A549 (cell line): ENCODE data around the gene RHBDD3.

ENCODE experiments used
- BHLHE40 ChIP-seq: IDR thresholded peaks from 2 replicates; pipeline ENCODE4 v1.6.1; 2012; ENCODE audit warnings: low read depth, low read length, inconsistent platforms
- EHF ChIP-seq: fragments of 250-450 bp; sonication (Bioruptor Pico); IDR thresholded peaks from 2 replicates; pipeline ENCODE4 v1.5.0; 2020; ENCODE audit warnings: mild to moderate bottlenecking
- EP300 ChIP-seq, 2 experiments: fragments of >200 bp; sonication (Bioruptor Twin); formaldehyde crosslinking; IDR thresholded peaks; 2 replicates in 1 of 2; 3 replicates in 1 of 2; pipeline ENCODE4 v1.6.1; 2016 to 2017
- GATA3 ChIP-seq: IDR thresholded peaks from 2 replicates; pipeline ENCODE4 v1.6.1; 2012; ENCODE audit warnings: borderline replicate concordance
- HOXB13 ChIP-seq: fragments of 250-450 bp; sonication (Bioruptor Pico); IDR thresholded peaks from 2 replicates; pipeline ENCODE4 v1.5.0; 2020; ENCODE audit warnings: low read depth, mild to moderate bottlenecking, moderate library complexity
- HOXB5 ChIP-seq: fragments of 250-450 bp; sonication (Bioruptor Pico); IDR thresholded peaks from 2 replicates; pipeline ENCODE4 v1.5.0; 2020; ENCODE audit warnings: mild to moderate bottlenecking, moderate library complexity
- JUN ChIP-seq, 2 experiments: fragments of >200 bp; sonication (Bioruptor Twin); formaldehyde crosslinking; IDR thresholded peaks; 2 replicates in 1 of 2; 3 replicates in 1 of 2; pipeline ENCODE4 v1.6.1; 2016 to 2017
- KDM1A ChIP-seq: fragments of 200-600 bp; sonication (generic); IDR thresholded peaks from 2 replicates; pipeline ENCODE4 v1.6.1; 2016; ENCODE audit warnings: low read depth, mild to moderate bottlenecking
- MAFK ChIP-seq: fragments of 450-650 bp; IDR thresholded peaks from 2 replicates; pipeline ENCODE4 v1.6.1; 2014; ENCODE audit not compliant: partially characterized antibody
- MAZ ChIP-seq: fragments of 150-350 bp; IDR thresholded peaks from 2 replicates; pipeline ENCODE4 v1.6.1; 2014; ENCODE audit warnings: antibody characterized with exemption, low read depth, low read length, borderline replicate concordance
- POLR2A ChIP-seq: IDR thresholded peaks from 2 replicates; pipeline ENCODE4 v1.6.1; 2012; ENCODE audit warnings: mild to moderate bottlenecking, low read length
- RCOR1 ChIP-seq: fragments of 150-350 bp; IDR thresholded peaks from 2 replicates; pipeline ENCODE4 v1.6.1; 2014; ENCODE audit warnings: antibody characterized with exemption, low read length, low read depth
- TF ChIP-seq, protein P1 (sequence below): fragments of >200 bp; sonication (Bioruptor Twin); formaldehyde crosslinking; IDR thresholded peaks from 3 replicates; pipeline ENCODE4 v1.5.1; 2016
- TF ChIP-seq, protein P2 (sequence below): fragments of 450-650 bp; IDR thresholded peaks from 2 replicates; pipeline ENCODE4 v1.6.1; 2014; ENCODE audit warnings: antibody characterized with exemption

DNA sequence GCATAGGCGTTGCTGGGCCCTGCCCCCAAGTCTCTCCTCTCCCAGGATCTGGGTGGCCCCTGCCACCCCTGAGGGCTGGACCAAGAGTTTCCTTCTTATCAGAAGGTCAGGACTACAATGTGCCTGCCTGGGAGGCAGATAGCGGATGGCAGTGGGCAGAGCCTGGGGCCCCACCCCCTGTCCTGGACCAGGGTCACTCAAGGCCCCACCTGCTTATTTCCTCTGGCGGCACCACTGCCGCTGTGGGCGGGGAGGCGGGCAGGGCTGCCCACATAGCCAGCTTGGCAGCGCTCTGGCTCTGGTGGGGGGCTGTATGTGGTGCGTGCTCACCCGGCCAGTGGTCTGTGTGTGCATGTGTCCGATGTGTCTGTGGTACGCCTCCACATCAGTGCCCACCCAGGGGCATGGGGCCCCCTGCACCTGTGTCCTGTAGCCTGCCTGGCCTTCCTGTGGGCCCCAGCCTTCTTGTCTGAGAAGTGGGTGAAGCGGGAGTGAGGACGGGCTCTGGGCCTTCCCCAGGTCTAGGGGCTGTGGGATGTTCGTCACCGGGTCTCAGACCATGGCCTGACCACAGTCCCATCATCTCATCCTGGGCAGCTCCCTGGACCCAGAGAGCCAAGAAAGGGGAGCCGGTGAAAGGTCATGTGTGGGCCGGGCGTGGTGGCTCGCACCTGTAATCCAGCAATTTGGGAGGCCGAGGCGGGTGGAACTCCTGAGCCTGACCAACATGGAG, 41.7 kb upstream of the RHBDD3 start:
- no peak for TF ChIP-seq BHLHE40
- no peak for TF ChIP-seq RCOR1
- TF ChIP-seq POLR2A: no peak
- TF ChIP-seq EP300 (IDR thresholded peaks at IDR 0.05): no peak
- TF ChIP-seq, protein P1, sequence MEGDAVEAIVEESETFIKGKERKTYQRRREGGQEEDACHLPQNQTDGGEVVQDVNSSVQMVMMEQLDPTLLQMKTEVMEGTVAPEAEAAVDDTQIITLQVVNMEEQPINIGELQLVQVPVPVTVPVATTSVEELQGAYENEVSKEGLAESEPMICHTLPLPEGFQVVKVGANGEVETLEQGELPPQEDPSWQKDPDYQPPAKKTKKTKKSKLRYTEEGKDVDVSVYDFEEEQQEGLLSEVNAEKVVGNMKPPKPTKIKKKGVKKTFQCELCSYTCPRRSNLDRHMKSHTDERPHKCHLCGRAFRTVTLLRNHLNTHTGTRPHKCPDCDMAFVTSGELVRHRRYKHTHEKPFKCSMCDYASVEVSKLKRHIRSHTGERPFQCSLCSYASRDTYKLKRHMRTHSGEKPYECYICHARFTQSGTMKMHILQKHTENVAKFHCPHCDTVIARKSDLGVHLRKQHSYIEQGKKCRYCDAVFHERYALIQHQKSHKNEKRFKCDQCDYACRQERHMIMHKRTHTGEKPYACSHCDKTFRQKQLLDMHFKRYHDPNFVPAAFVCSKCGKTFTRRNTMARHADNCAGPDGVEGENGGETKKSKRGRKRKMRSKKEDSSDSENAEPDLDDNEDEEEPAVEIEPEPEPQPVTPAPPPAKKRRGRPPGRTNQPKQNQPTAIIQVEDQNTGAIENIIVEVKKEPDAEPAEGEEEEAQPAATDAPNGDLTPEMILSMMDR: no peak
- no peak for TF ChIP-seq KDM1A
- TF ChIP-seq EHF: no peak
- no peak for TF ChIP-seq MAZ
- no peak for TF ChIP-seq GATA3
- TF ChIP-seq, protein P2, sequence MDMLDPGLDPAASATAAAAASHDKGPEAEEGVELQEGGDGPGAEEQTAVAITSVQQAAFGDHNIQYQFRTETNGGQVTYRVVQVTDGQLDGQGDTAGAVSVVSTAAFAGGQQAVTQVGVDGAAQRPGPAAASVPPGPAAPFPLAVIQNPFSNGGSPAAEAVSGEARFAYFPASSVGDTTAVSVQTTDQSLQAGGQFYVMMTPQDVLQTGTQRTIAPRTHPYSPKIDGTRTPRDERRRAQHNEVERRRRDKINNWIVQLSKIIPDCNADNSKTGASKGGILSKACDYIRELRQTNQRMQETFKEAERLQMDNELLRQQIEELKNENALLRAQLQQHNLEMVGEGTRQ: no peak
- TF ChIP-seq JUN (IDR thresholded peaks at IDR 0.05): no peak
- TF ChIP-seq MAFK: no peak
- TF ChIP-seq HOXB13 (CRISPR knock-in tag): no peak
- no peak for TF ChIP-seq HOXB5 (CRISPR knock-in tag)
